ENCODE results near the gene MGARP.

The MGARP gene

DNA sequence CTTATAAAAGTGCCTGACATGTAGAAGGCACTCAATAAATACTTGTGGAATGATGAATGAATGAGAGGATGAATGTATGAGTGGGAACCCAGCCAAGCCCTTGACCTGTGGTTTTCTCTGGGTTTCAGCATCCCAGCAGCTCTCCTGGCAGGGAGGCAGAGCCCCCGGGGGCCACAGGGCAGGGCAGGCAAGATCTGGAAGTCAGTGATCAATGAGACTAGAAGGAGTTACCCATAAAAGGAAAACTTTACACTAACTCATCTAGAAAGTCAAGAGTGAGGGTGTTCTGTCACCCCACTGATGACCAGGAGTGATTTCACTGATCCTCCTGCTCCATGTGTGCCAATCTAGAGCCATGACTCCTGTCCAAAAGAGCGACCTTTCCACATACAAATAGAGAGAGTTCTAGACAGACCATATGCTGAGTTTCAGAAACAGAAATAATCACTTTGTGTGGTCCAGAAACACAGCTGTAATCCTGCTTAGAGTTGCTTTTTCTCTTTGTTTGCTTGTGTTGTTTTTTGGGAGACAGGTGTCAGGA lies 37.4 kb downstream of the MGARP start:
- ATAC-seq, result no peak

DNA sequence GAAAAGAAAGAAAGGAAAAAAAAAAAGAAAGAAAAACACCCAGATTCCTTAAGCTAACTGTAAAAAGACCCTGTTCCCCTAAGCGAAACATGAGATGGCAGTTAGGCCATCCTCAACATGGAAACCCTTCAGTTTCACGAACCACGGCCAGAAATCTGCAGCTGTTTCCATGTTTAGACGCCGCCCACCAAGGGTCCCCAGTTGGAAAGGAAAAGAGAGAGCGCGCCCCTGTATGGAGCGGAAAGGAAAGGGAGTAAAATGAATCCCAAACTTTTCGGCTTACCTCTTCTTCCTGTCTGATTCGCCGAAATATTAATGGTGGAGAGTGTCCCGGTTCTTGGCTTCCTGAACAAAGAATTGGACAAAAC lies 38.3 kb downstream of the MGARP start:
- no peak for ATAC-seq

DNA sequence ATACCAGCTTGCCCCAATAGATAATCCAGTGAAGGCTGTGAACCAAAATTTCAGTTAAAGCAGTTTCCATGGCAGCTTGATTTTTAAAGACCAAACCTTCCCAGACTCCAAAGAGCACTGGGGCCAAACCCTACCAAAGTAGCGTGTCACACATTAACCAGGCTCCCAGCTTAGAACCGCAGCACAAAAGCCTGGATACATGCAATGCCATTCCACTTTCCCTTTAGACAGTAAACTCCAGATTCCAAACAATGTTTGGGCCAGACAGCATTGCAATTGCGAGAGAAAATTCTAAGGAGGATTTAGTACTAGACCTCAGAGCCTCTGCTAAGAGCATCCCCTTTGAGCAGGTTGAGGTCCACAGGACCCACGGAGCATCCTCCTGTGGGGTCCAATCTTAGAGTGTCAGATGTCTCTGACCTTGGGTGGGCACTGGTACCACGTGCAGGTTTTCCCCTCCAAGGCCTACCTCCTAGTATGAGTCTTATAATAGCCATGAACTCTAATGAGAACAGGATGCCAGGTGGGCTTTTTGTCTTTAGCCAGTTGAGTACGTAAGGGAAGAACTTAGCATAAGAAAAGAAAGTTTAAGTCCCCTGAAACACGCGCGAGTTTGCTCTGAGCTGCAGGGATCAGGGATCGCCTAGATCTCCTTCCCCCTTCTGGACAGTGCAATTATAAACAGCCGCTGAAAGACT lies 38.8 kb downstream of the MGARP start:
- no peak for ATAC-seq

DNA sequence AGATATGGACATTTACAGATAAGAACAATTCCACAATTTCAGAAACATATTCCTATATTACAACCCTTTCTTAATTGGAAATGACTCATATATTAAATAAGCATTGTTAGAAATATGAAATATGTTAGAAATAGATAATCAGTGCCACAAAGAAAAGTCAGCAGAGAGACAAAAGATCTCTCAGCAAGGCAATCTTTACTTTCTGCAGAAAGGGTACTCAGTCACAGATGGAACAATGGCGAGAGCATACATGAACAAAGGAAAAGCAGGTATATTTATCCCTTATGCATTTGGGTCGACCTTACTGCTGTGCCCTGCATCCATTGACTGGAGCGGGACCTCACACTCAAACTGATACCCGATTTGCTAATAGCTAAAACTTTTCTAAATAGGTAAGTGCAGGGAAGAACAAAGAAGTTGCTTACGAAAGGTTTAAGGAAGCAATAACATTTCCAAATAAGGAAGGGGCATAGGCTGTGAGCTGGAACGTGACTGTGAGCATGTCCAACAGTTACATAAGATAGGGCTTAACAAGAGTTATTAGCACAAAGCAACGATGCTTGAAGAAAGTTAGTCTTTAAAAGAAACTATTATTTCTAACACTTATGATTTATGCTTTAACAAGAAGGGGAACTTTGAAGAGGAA lies 40.8 kb downstream of the MGARP start:
- no peak for ATAC-seq

DNA sequence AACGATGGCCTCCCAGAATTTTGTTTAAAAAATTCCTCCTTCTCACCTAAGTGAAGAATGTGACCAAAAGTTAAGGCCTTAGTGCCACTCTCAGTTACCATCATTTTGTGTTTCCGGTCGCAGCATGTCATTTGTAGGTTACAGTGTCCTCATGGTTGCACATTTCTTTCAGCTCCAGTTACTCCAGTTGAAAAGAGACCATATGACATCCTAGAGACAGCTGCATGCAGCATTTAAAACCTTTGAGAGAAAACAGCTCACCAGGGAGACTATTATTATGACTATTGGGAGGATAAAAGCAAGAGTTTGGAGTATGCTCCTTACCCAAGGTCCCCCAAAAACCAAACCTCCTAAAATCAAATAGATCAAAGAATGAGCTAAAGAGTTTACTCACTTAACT lies 45.8 kb downstream of the MGARP start:
- ATAC-seq, result no peak

DNA sequence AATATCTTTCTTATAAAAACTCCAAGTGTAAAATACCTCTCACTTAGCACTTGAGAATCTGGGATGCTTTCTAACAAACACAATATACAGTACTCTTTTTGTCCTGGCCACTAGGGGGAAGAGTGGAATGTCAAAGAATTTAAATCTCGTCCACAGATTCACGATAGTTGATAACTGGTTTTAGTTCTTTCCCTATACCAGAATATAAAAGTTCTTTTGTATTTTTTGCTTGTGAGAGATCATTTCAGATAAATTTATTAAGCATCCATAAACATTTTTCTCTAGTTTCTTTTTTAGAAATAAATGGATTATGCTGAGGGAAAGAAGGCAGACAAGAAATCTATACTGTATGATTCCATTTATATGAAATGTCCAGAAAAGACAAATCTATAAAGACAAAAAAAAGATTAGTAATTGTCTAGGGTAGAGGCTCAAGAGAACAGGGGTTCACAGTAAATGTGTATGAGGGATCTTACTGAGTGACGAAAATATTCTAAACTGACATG lies 50.4 kb downstream of the MGARP start:
- no peak for ATAC-seq

DNA sequence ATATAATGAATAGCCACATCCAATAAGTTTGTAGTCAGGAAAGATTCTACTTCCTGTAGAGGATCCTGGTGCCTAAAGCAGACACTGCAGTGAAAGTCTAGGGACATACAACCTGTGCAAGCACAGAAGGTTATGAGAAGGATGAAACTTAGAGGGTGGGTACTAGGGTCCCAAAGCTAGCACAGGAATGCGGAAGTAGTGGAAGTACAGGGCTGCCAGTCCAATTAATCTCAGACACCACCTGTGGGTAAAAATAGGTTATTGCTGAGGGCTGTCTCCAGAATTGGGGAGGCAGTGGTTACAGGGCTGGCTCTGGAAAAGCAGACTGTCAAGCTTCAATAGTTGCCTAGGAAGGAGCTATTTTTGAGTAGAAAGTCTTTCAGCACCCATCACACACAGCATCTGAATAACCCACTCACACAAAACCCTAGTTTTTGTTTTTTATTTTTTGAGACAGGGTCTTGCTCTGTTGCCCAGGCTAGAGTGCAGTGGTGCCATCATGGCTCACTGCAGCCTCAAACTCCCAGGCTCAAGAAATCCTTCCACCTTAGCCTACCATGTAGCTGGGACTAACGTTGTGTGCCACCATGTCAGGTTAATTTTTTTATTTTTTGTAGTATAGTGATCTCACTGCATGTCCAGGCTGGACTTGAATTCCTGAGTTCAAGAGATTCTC lies 52.2 kb downstream of the MGARP start:
- ATAC-seq, result no peak

DNA sequence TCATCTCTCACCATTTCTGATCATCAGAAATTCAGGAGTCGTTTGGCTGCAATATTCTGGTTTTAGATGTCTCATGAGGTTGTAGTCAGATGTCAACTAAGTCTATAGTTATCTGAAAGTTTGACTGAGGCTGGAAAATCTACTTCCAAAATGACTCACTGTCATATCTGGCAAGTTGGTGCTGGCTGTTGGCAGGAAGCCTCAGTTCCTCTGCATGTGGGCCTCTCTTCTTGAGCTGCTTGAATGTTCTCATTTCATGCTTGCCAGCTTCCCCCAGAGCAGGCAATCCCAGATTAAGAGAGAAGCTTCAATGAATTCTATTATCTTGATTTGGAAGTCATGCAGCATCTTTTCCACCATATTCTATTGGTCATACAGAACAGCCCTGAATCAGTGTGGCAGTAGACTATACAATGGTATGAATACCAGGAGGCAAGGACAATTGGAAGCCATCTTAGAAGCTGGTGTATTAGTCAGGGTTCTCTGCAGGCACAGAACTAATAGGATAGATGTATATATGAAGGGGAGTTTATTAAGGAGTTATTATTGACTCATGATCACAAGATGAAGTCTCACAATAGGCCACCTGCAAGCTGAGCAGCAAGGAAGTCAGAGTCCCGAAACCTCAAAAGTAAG lies 56.2 kb downstream of the MGARP start:
- ATAC-seq, result no peak

DNA sequence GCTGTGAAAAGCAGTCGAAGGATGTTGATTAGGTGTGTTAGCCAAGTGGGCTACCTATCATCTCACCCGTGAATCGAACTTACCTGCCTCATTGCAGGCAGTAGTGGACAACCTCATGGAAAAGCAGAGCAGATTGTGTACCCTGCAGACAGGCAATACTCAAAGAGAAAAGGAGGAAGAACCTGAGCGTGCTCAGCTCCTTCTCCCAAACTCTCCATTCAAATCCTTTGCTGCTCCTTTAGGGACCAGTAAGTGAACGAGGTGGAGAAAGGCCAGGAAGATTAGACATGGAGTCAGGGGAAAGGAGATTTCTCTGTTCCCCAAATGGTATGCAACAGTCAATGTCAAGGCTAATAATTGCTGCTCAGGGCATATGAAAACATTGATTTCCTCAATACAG lies 57.8 kb downstream of the MGARP start:
- ATAC-seq, result no peak

DNA sequence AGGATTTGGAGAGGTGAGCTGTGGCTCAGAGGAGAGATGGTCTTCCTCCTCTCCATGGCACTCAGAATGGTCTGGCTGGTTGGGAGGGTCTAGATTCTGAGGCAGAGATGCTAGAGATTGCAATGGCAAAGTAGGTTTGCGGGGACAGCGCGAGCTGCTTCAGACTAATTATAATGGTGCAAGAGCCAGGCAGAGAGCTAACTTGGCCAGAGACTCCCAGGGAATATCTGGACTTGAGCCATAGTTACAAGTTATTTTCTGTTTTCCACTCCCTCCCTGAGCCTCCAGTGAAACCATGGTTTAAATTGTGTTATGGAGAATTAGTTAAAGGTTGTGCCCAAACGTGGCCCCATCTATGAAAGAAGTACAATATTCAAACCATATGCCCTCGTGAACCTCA lies 58.3 kb downstream of the MGARP start:
- ATAC-seq, result no peak

DNA sequence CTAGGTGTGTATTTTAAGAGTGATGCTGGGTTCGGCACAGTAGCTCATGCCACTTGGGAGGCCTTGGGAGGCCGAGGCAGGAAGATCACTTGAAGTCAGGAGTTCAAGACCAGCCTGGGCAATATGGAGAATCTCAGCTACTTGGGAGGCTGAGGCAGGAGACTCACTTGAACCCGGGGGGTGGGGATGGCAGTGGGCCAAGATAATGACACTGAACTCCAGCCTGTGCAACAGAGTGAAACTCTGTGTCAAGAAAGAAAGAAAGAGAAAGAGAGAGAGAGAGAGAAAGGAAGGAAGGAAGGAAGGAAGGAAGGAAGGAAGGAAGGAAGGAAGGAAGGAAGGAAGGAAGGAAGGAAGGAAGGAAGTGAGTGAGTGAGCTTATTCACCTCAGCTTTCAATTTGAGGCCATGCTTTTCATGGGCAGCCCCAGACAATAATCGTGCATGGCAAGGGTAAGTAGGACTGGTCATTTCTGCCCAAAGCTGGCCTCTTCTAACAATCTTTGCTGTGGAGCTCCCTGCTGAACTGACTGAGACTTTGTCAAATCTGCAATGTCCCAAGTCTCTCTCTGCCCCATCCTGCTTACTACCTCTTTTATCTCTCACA lies 60.5 kb downstream of the MGARP start:
- ATAC-seq, result no peak
